AG20443 (cell line): ENCODE data around the gene FBXO40.
"Not testable (repeated sequence)": the region's sequence is repeated elsewhere in the genome, so short reads cannot be mapped to it uniquely, and the experiment has no call there.

Source experiments
- DNase-seq: peaks from one replicate; pipeline ENCODE4 v3.0.0; 2012; ENCODE audit warnings: low spot score, mixed read lengths

Gene FBXO40, protein sequence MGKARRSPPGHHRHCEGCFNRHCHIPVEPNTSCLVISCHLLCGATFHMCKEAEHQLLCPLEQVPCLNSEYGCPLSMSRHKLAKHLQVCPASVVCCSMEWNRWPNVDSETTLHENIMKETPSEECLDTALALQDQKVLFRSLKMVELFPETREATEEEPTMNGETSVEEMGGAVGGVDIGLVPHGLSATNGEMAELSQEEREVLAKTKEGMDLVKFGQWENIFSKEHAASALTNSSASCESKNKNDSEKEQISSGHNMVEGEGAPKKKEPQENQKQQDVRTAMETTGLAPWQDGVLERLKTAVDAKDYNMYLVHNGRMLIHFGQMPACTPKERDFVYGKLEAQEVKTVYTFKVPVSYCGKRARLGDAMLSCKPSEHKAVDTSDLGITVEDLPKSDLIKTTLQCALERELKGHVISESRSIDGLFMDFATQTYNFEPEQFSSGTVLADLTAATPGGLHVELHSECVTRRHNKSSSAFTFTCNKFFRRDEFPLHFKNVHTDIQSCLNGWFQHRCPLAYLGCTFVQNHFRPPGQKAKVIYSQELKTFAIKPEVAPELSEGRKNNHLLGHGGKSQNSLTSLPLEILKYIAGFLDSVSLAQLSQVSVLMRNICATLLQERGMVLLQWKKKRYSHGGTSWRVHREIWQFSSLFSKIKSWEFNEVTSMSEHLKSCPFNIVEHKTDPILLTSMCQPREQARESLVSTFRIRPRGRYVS

GRCh38 chr3:121592856-121593702 lies at the start of gene FBXO40:
Gene FBXO40 (plus strand): TSS chr3:121593379. CDS start chr3:121620576, 27,197 bp downstream.
- DNase-seq, result no peak

GRCh38 chr3:121545049-121545573 lies 48.1 kb upstream of the FBXO40 start:
- DNase-seq, result peak; percentile 27

- DNase-seq, result peak; percentile 95
Observed at GRCh38 chr3:121545574-121546455, 47.4 kb upstream of the FBXO40 start, which contains the start of gene POLQ. Gene POLQ (minus strand): TSS chr3:121545988. CDS start chr3:121545877, 111 bp downstream.

- peak; percentile 11 for DNase-seq
Observed at GRCh38 chr3:121552379-121552778, 40.8 kb upstream of the FBXO40 start.

GRCh38 chr3:121552797-121553196 lies 40.4 kb upstream of the FBXO40 start:
- no peak for DNase-seq

- no peak for DNase-seq
Observed at GRCh38 chr3:121557426-121557934, 35.7 kb upstream of the FBXO40 start.

- no peak for DNase-seq
Observed at GRCh38 chr3:121562148-121562547, 31.0 kb upstream of the FBXO40 start.

GRCh38 chr3:121566773-121567172 lies 26.4 kb upstream of the FBXO40 start:
- DNase-seq, result no peak

GRCh38 chr3:121567649-121568048 lies 25.5 kb upstream of the FBXO40 start, which contains the start of gene ARGFX:
Gene ARGFX (plus strand): TSS chr3:121567949. CDS start chr3:121570714, 2,765 bp downstream.
- DNase-seq, result no peak

DNA sequence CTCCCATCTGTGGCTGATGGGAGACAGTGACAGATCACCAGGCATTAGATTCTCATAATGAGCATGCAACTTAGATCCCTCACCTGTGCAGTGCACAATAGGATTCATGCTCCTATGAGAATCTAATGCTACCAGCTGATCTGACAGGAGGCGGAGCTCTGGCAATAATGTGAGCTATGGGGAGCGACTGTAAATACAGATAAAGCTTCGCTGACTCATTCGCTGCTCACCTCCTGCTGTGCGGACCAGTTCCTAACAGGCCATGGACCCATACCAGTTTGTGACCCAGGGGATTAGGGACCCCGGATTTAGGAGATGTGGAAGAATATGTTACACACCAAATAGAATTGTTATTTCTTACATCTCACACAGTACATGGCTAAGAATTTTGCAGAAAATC lies 18.7 kb upstream of the FBXO40 start:
- DNase-seq, result no peak

DNA sequence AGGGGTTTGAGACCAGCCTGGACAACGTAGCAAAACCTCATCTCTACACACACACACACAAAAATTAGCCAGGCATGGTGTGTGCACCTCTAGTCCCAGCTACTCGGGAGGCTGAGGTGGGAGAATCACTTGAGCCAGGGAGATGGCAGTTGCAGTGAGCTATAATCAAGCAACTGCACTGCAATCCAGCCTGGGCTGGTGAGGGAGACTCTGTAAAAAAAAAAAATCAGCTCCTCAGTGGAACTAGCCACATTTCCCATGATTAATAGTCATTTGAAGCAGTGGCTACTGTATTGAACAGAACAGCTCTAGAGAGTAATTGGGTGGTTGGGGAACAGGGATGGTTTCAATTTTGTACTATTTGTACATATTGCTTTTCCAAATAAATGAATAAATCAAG lies 11.5 kb upstream of the FBXO40 start:
- no peak for DNase-seq

DNA sequence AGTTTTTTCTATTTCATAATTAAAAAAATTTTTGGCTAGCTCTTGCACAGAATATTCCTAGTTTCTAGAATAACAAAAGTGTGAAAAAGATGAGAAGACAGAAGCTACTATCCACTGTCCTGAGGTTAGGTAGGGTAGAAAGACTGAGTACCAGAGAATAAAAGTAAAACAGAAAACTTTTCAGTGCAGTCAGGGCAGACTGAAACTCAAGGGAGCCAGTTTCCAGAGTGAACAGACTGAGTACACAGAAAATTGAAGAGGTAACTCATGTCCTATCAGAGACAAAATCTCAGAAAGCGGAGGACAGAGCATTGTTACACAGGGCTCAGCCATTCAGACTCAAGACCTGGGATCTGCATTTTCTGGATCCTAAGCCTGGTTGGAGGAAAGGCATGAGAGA lies 8.8 kb upstream of the FBXO40 start:
- no peak for DNase-seq

GRCh38 chr3:121593806-121594205 lies 627 bp downstream of the FBXO40 start:
- DNase-seq, result not testable (repeated sequence)

DNA sequence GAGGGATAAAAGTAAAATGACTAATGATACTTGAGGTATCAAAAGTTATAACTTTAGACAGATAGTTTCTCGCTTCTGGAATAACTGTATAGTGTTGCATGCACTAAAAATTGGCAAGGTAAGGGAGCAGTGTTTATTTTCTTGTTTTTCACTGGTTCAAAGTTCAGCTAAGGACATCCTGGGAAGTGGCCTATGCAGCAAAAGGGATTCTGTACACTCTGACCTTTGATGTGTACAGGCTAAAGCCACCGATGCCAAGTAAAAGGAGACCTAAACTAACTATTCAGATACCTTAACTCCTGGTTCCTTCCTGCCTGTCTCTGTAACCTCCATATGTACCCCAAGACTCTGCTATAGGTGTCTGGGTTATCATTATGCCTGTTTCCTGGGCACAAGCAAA lies 1.7 kb downstream of the FBXO40 start:
- DNase-seq, result no peak

- DNase-seq, result no peak
Observed at GRCh38 chr3:121595765-121596406, 2.7 kb downstream of the FBXO40 start.

DNA sequence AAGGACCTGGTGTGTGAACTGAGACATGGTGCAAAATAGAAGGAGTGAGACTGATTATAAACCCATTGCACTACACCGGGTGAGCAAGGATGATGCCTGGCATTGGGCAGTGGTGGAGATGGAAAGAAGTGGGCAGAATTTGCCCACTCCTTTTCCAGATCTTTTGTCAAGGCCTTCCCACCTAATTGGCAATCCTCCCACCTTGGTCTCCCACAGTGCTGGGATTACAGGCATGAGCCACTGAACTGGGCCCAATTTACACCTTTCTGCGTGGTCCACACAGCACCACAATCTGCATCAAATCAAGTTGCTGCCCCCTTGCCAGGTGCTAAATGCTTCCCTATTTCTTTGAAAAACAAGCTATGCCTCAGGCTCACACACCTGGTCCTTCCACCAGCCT lies 5.4 kb downstream of the FBXO40 start:
- DNase-seq, result no peak

GRCh38 chr3:121599900-121600299 lies 6.7 kb downstream of the FBXO40 start:
- not testable (repeated sequence) for DNase-seq

- no peak for DNase-seq
Observed at GRCh38 chr3:121601212-121601812, 8.1 kb downstream of the FBXO40 start.

GRCh38 chr3:121604759-121605158 lies 11.6 kb downstream of the FBXO40 start:
- DNase-seq, result no peak

GRCh38 chr3:121606106-121606505 lies 12.9 kb downstream of the FBXO40 start:
- DNase-seq, result no peak
